ENCODE results near the gene CD163L1. TPM values are rescaled to one million over a fixed set of nuclear protein-coding genes. Genes with fewer than 3 reads are reported as not detected.

CD163L1 gene
- total RNA-seq, 1 donor from 2014 or later, result 2.5 TPM

DNA sequence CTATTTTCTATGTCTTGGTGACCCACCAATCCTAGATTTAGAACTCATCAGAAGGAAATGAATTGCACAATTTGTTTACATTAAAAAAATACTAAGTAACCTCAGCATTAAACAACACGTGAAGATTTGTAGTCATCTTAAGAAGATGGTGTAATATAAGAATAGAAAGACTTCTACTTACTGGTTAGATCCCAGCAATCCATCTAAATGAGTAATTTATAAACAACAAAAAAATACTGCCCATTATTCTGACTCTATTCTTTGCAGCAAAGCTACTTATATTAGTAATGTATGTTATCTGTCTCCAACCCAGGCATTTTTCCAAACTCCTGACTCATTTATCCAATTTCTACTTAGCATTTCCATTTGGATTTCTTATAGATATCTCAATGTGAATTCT is 67.8 kb downstream of the CD163L1 start:
- Histone ChIP-seq H3K9me3 (replicated peaks) (no peaks in the 10 kb centered on the region), H3K27ac (replicated peaks) (no peak overlapping the region), H3K36me3 (no peaks in the 10 kb centered on the region), H3K4me3 (no peak overlapping the region), H3K4me1 (no peaks in the 10 kb centered on the region), H3K27me3 (ENCODE audit: low read depth) (peaks cover 19% of the 10 kb centered on the region)
- intact Hi-C loops (cut with micrococcal nuclease), result no loop called here
- DNase-seq, result no peak
- TF ChIP-seq, protein P1, sequence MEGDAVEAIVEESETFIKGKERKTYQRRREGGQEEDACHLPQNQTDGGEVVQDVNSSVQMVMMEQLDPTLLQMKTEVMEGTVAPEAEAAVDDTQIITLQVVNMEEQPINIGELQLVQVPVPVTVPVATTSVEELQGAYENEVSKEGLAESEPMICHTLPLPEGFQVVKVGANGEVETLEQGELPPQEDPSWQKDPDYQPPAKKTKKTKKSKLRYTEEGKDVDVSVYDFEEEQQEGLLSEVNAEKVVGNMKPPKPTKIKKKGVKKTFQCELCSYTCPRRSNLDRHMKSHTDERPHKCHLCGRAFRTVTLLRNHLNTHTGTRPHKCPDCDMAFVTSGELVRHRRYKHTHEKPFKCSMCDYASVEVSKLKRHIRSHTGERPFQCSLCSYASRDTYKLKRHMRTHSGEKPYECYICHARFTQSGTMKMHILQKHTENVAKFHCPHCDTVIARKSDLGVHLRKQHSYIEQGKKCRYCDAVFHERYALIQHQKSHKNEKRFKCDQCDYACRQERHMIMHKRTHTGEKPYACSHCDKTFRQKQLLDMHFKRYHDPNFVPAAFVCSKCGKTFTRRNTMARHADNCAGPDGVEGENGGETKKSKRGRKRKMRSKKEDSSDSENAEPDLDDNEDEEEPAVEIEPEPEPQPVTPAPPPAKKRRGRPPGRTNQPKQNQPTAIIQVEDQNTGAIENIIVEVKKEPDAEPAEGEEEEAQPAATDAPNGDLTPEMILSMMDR (IDR thresholded peaks at IDR 0.05; ENCODE audit: borderline replicate concordance), result no peak

DNA sequence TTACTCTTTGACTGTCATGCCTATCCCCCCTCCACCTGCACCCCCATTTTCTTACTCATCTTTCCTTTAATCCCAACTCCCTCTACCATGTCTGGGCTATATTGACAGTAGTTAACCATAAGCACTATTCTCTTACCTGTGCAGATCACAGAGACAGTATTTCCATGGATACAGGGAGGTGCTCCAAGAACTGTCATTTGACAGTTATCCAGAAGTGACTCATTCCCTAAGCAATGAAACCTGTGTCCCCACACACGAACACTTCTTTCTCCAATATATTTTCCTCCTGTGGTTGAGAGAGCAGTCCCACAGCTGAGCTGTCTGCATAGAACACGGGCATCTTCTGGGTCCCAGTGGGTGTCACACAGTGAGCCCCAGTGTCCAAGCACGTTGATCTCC is 68.8 kb downstream of the CD163L1 start:
- Histone ChIP-seq H3K36me3 (no peaks in the 10 kb centered on the region), H3K27ac (replicated peaks) (no peak overlapping the region), H3K4me3 (no peak overlapping the region), H3K27me3 (ENCODE audit: low read depth) (peaks cover 19% of the 10 kb centered on the region), H3K9me3 (replicated peaks) (no peaks in the 10 kb centered on the region), H3K4me1 (no peaks in the 10 kb centered on the region)
- no peak for DNase-seq
- intact Hi-C loops (cut with micrococcal nuclease), result no loop called here
- TF ChIP-seq, protein P1 (IDR thresholded peaks at IDR 0.05; ENCODE audit: borderline replicate concordance), result no peak

DNA sequence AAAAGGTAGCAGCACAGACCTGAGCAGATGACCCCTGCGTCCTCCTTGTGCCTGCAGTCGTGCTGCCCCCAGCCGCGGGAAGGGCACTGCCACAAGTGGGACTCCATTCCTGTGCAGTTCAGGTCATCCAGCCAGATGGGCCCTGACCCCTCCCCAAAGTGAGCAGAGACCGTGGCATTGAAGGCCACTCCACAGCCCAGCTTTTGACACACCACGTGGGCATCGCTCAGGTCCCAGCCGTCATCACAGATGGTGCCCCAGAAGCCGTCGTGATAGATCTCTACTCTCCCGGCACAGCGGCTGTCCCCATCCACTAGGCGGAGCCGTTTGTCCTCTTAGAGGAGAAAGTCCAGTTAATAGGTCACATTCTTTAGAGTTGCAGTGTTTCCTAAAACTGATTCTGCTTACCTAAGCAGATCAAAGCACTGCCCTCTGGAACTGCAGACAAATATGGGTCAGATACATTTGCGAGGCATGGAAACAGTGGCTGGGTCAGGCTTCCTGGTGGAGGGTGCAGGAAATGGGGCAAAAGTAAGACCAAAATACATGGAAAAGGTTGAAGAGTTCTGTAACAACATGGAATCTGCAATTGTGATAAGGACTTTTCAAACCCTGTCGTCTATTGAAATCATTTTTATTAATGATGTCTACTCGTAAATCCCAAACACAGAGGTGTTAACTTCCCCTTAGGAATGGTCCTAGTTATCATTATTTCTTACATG is 69.4 kb downstream of the CD163L1 start:
- H3K27me3 ChIP-seq (ENCODE audit: low read depth), result peaks cover 19% of the 10 kb centered on the region
- no peak overlapping the region for H3K4me3 ChIP-seq
- peak; percentile 17 for DNase-seq
- intact Hi-C loops (cut with micrococcal nuclease), result no loop called here
- TF ChIP-seq, protein P1 (IDR thresholded peaks at IDR 0.05; ENCODE audit: borderline replicate concordance), result peak; percentile 31
- no peak overlapping the region for H3K27ac ChIP-seq (replicated peaks)
- no peaks in the 10 kb centered on the region for H3K4me1 ChIP-seq
- no peaks in the 10 kb centered on the region for H3K36me3 ChIP-seq
- H3K9me3 ChIP-seq (replicated peaks), result no peaks in the 10 kb centered on the region

DNA sequence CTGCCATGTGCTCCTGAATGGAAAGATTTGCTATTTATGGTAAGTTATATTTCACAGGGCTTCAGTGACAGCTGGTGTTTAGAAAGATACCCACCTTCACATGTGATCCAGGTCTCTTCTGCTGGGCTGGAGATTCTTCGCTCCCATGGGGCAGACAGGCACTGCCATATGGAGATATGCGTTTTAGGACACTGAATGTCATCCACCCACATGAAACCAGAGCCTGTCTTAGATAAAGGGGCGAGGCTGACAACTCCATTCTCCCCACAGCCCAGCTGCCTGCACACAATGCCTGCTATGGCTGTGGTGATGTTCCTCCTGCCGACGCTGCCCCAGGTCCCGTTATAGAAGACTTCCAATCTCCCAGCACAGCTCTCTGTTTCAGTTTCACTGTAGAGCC is 70.7 kb downstream of the CD163L1 start:
- Histone ChIP-seq H3K36me3 (no peaks in the 10 kb centered on the region), H3K27me3 (ENCODE audit: low read depth) (peaks cover 15% of the 10 kb centered on the region), H3K4me1 (no peaks in the 10 kb centered on the region), H3K4me3 (no peak overlapping the region), H3K9me3 (replicated peaks) (no peaks in the 10 kb centered on the region), H3K27ac (replicated peaks) (no peak overlapping the region)
- DNase-seq, result no peak
- TF ChIP-seq, protein P1 (IDR thresholded peaks at IDR 0.05; ENCODE audit: borderline replicate concordance), result no peak
- intact Hi-C loops (cut with micrococcal nuclease), result no loop called here

- TF ChIP-seq, protein P1 (IDR thresholded peaks at IDR 0.05; ENCODE audit: borderline replicate concordance), result no peak
- Histone ChIP-seq H3K27ac (replicated peaks) (peak overlapping the region; percentile 33), H3K36me3 (no peaks in the 10 kb centered on the region), H3K27me3 (ENCODE audit: low read depth) (peaks cover 10% of the 10 kb centered on the region), H3K4me1 (no peaks in the 10 kb centered on the region), H3K9me3 (replicated peaks) (peaks cover 7% of the 10 kb centered on the region), H3K4me3 (peak overlapping the region; percentile 24)
- peak; percentile 48 for DNase-seq
- intact Hi-C loops (cut with micrococcal nuclease), result no loop called here
These were observed 74.7 kb downstream of the CD163L1 start for GRCh38 chr12:7369274-7369729.

Measured in left ventricle myocardium inferior (tissue), 1 donor.